Natural killer cell (primary cell): Measurements from ENCODE around the gene RNF114. TPM values are rescaled to one million over a fixed set of nuclear protein-coding genes. Genes with fewer than 3 reads are reported as not detected.
"Not testable (repeated sequence)": the region's sequence is repeated elsewhere in the genome, so short reads cannot be mapped to it uniquely, and the experiment has no call there.

ENCODE experiments used
- ATAC-seq, 3 donors: fragments of 150-1000 bp in 2 of 3; fragments of 200-7000 bp in 1 of 3; cut with Tn5 transposase; 1 replicate in 1 of 3; 2 replicates in 2 of 3; pipeline ENCODE4 v1.10.0; 2021; ENCODE audit warnings: mild to moderate bottlenecking in 2 of 3, moderate library complexity in 2 of 3
- DNase-seq, 2 donors: peaks; one replicate each; pipeline versions ENCODE4 v3.0.0 to v3.0.0-alpha.2; 2013 to 2021; ENCODE audit warnings: mixed read lengths in 1 of 2
- H3K27ac ChIP-seq: one replicate; pipeline ENCODE4 v1.5.1; 2013; ENCODE audit warnings: mild to moderate bottlenecking, low read length
- H3K27me3 ChIP-seq: one replicate; pipeline ENCODE4 v1.6.1; 2013; ENCODE audit warnings: low read length; ENCODE audit not compliant: control insufficient read depth, insufficient read depth
- H3K36me3 ChIP-seq: one replicate; pipeline ENCODE4 v1.6.1; 2013; ENCODE audit warnings: low read length; ENCODE audit not compliant: control insufficient read depth, insufficient read depth
- H3K4me1 ChIP-seq: one replicate; pipeline ENCODE4 v1.6.1; 2013; ENCODE audit warnings: low read length; ENCODE audit not compliant: control insufficient read depth, insufficient read depth
- H3K4me3 ChIP-seq: one replicate; pipeline ENCODE4 v1.5.1; 2013; ENCODE audit warnings: low read length
- H3K9me3 ChIP-seq: one replicate; pipeline ENCODE4 v1.6.1; 2013; ENCODE audit warnings: low read length; ENCODE audit not compliant: control insufficient read depth, insufficient read depth
- H3K27ac Mint-ChIP-seq, 2 donors: one replicate each; pipeline ENCODE4 v1.8.0; 2022; ENCODE audit warnings: mild to moderate bottlenecking in 2 of 2, mixed read lengths in 2 of 2, moderate library complexity in 1 of 2
- H3K27me3 Mint-ChIP-seq, 2 donors: one replicate each; pipeline ENCODE4 v1.8.0; 2022; ENCODE audit warnings: low read depth in 2 of 2, mixed read lengths in 2 of 2
- H3K36me3 Mint-ChIP-seq: one replicate; pipeline ENCODE4 v1.8.0; 2022; ENCODE audit warnings: mixed read lengths
- H3K4me1 Mint-ChIP-seq, 2 donors: one replicate each; pipeline ENCODE4 v1.8.0; 2022; ENCODE audit warnings: mixed read lengths in 2 of 2
- H3K4me3 Mint-ChIP-seq: one replicate; pipeline ENCODE4 v1.8.0; 2022; ENCODE audit warnings: mild to moderate bottlenecking, moderate library complexity, mixed read lengths
- H3K9me3 Mint-ChIP-seq, 2 donors: one replicate each; pipeline ENCODE4 v1.8.0; 2022; ENCODE audit warnings: mixed read lengths in 2 of 2
- CTCF ChIP-seq: fragments of 200-600 bp; IDR thresholded peaks from one replicate; pipeline ENCODE4 v1.8.0; 2022; ENCODE audit warnings: antibody characterized with exemption
- WGBS: methylation state at CpG from one replicate; pipeline ENCODE4 v1.1.7; 2013; ENCODE audit warnings: missing lambda C conversion rate; ENCODE audit not compliant: insufficient coverage; 5-methylcytosine and 5-hydroxymethylcytosine counted together
- intact Hi-C: fragments of 100-400 bp; cut with micrococcal nuclease; formaldehyde crosslinking; loops from one replicate; pipeline ENCODE4 v1.14.2; 2022
- total RNA-seq, 4 donors: library from RNA; stranded (reverse); fragments of 120-200 nt in 1 of 4; gene quantifications; one replicate each; pipeline versions ENCODE4 v1.2.3 to v1.2.4, GENCODE V29; 2013 to 2022

RNF114 gene
- total RNA-seq, 3 donors from 2014 or later (not counting 1 experiment from before 2014, with no cell fraction given), result 92.3 to 108 (median 100) TPM

- H3K4me1 Mint-ChIP-seq, result peaks cover 0 to 5% of the 10 kb centered on the region in 2 donors
- 40% methylated on average over 7 of the region's 7 CpGs for WGBS
- intact Hi-C loops, result no loop called here
- H3K9me3 Mint-ChIP-seq, result no peaks in the 10 kb centered on the region
- H3K4me1 ChIP-seq, result peaks cover 12% of the 10 kb centered on the region
- no peak overlapping the region for H3K27ac ChIP-seq
- no peak for TF ChIP-seq CTCF
- H3K9me3 ChIP-seq, result no peaks in the 10 kb centered on the region
- no peaks in the 10 kb centered on the region for H3K27me3 Mint-ChIP-seq
- no peak for ATAC-seq
- H3K36me3 Mint-ChIP-seq, result no peaks in the 10 kb centered on the region
- no peaks in the 10 kb centered on the region for H3K36me3 ChIP-seq
- no peak overlapping the region for H3K27ac Mint-ChIP-seq
- no peak overlapping the region for H3K4me3 Mint-ChIP-seq
- no peak overlapping the region for H3K4me3 ChIP-seq
- DNase-seq, result peak in 1 of 2 donors; percentile 20
- H3K27me3 ChIP-seq, result no peaks in the 10 kb centered on the region
Measured at GRCh38 chr20:49999329-49999728, 63.1 kb downstream of the RNF114 start.

GRCh38 chr20:50000548-50001222 lies 64.5 kb downstream of the RNF114 start:
- H3K4me3 ChIP-seq, H3K9me3 ChIP-seq, H3K9me3 Mint-ChIP-seq, H3K27ac ChIP-seq, H3K27me3 Mint-ChIP-seq, H3K27ac Mint-ChIP-seq, DNase-seq, H3K36me3 Mint-ChIP-seq, H3K4me3 Mint-ChIP-seq, H3K36me3 ChIP-seq, intact Hi-C loops, ATAC-seq, H3K27me3 ChIP-seq: not testable (repeated sequence)
- peaks cover 7 to 12% of the 10 kb centered on the region in 2 donors for H3K4me1 Mint-ChIP-seq
- peaks cover 23% of the 10 kb centered on the region for H3K4me1 ChIP-seq
- whole genome bisulfite sequencing, result 74% methylated on average over 13 of the region's 14 CpGs

- Mint-ChIP-seq H3K4me3 (no peak overlapping the region), H3K36me3 (no peaks in the 10 kb centered on the region), H3K4me1 (peaks cover 8 to 17% of the 10 kb centered on the region in 2 donors), H3K27me3 (peaks cover 0 to 4% of the 10 kb centered on the region in 2 donors), H3K27ac (no peak overlapping the region), H3K9me3 (no peaks in the 10 kb centered on the region)
- no peak overlapping the region for H3K27ac ChIP-seq
- DNase-seq, result no peak
- TF ChIP-seq CTCF, result no peak
- intact Hi-C loops, result no loop called here
- H3K4me3 ChIP-seq, result no peak overlapping the region
- H3K9me3 ChIP-seq, result no peaks in the 10 kb centered on the region
- no peak for ATAC-seq
- H3K27me3 ChIP-seq, result no peaks in the 10 kb centered on the region
- H3K36me3 ChIP-seq, result no peaks in the 10 kb centered on the region
- H3K4me1 ChIP-seq, result peaks cover 34% of the 10 kb centered on the region
- 59% methylated on average over 9 of the region's 9 CpGs for WGBS
Measured at GRCh38 chr20:50001784-50002311, 65.7 kb downstream of the RNF114 start.

- no peak overlapping the region for H3K27ac Mint-ChIP-seq
- WGBS, result 55% methylated on average over 4 of the region's 4 CpGs
- no peak for TF ChIP-seq CTCF
Measured at GRCh38 chr20:50003253-50003656, 67.1 kb downstream of the RNF114 start.

More at GRCh38 chr20:50003253-50003656, 67.1 kb downstream of the RNF114 start:
- no peak overlapping the region for H3K4me3 Mint-ChIP-seq
- no peaks in the 10 kb centered on the region for H3K36me3 ChIP-seq
- peaks cover 8 to 26% of the 10 kb centered on the region in 2 donors for H3K4me1 Mint-ChIP-seq
- no peaks in the 10 kb centered on the region for H3K9me3 ChIP-seq
- H3K27ac ChIP-seq, result no peak overlapping the region
- intact Hi-C loops, result no loop called here
- DNase-seq (no peak), ATAC-seq (peak in 1 of 3 donors; percentile 60)
- H3K4me3 ChIP-seq, result no peak overlapping the region
- H3K27me3 ChIP-seq, result no peaks in the 10 kb centered on the region
- H3K27me3 Mint-ChIP-seq, result peaks cover 0 to 4% of the 10 kb centered on the region in 2 donors
- H3K4me1 ChIP-seq, result peaks cover 40% of the 10 kb centered on the region
- no peaks in the 10 kb centered on the region for H3K36me3 Mint-ChIP-seq
- no peaks in the 10 kb centered on the region for H3K9me3 Mint-ChIP-seq

Other genes starting within 250 kb of the RNF114 start
- gene B4GALT5, start 222.5 kb upstream of the RNF114 start, total RNA-seq, result 10 to 100 TPM; 15.5 to 29.1 (median 28.6) TPM
- 10 to 100 TPM; 54.5 to 68.7 (median 58.8) TPM for gene SLC9A8, start 123.6 kb upstream of the RNF114 start, total RNA-seq
- gene SPATA2, start 20.9 kb upstream of the RNF114 start, total RNA-seq, result 10 to 100 TPM; 16.4 to 25.8 (median 25.1) TPM
- 1 to 10 TPM; 1.5 to 2.4 (median 2.1) TPM for gene SNAI1, start 46.6 kb downstream of the RNF114 start, total RNA-seq
- 100 to 1,000 TPM; 194 to 238 (median 236) TPM for gene UBE2V1, start 176.8 kb downstream of the RNF114 start, total RNA-seq
- gene PEDS1, start 217.3 kb downstream of the RNF114 start, total RNA-seq, result 10 to 100 TPM; 27.4 to 32.8 (median 31.5) TPM